KMS-11 (cell line): Measurements from ENCODE around the gene NEU4.

ENCODE experiments used
- H2AFZ ChIP-seq: fragments of 200-600 bp; sonication (generic); 2 replicates; pipeline ENCODE4 v1.6.1; 2016; ENCODE audit warnings: antibody characterized with exemption, mixed run types, low read depth
- H3K27ac ChIP-seq: fragments of 200-600 bp; sonication (generic); 2 replicates; pipeline ENCODE4 v1.6.1; 2016; ENCODE audit warnings: mild to moderate bottlenecking, mixed run types
- H3K27me3 ChIP-seq: fragments of 200-600 bp; sonication (generic); 2 replicates; pipeline ENCODE4 v1.6.1; 2017; ENCODE audit warnings: mild to moderate bottlenecking, low read depth, mixed run types, moderate library complexity; ENCODE audit not compliant: insufficient read depth
- H3K36me3 ChIP-seq: fragments of 200-600 bp; sonication (generic); 2 replicates; pipeline ENCODE4 v1.6.1; 2017; ENCODE audit warnings: mild to moderate bottlenecking, mixed run types; ENCODE audit not compliant: insufficient read depth
- H3K4me1 ChIP-seq: fragments of 200-600 bp; sonication (generic); 2 replicates; pipeline ENCODE4 v1.6.1; 2016; ENCODE audit warnings: mild to moderate bottlenecking, low read depth, mixed run types; ENCODE audit not compliant: poor library complexity, severe bottlenecking
- H3K4me2 ChIP-seq: fragments of 200-600 bp; sonication (generic); 2 replicates; pipeline ENCODE4 v1.7.0; 2016; ENCODE audit warnings: mild to moderate bottlenecking, mixed run types
- H3K4me3 ChIP-seq: fragments of 200-600 bp; sonication (generic); IDR thresholded peaks from 2 replicates; pipeline ENCODE4 v1.6.1; 2017; ENCODE audit warnings: low read depth, low read length, mixed read lengths; ENCODE audit not compliant: insufficient read depth
- H3K79me2 ChIP-seq: fragments of 200-600 bp; sonication (generic); 2 replicates; pipeline ENCODE4 v1.6.1; 2016; ENCODE audit warnings: low read depth, mixed run types; ENCODE audit not compliant: insufficient read depth
- H3K9ac ChIP-seq: fragments of 200-600 bp; sonication (generic); 2 replicates; pipeline ENCODE4 v1.6.1; 2016; ENCODE audit warnings: mild to moderate bottlenecking, mixed run types
- H4K20me1 ChIP-seq: fragments of 200-600 bp; sonication (generic); 2 replicates; pipeline ENCODE4 v1.6.1; 2016; ENCODE audit warnings: mild to moderate bottlenecking, mixed run types; ENCODE audit not compliant: insufficient read depth
- CTCF ChIP-seq: fragments of 200-600 bp; sonication (generic); conservative IDR thresholded peaks from 2 replicates; pipeline ENCODE4 v1.6.1; 2017; ENCODE audit warnings: low read depth, mild to moderate bottlenecking, antibody characterized with exemption, low read length, moderate library complexity, mixed read lengths

NEU4 gene

GRCh38 chr2:241770936-241771285 lies 38.1 kb upstream of the NEU4 start:
- no peaks in the 10 kb centered on the region for H4K20me1 ChIP-seq
- H3K27ac ChIP-seq, result no peak overlapping the region
- no peak overlapping the region for H3K4me2 ChIP-seq
- H3K9ac ChIP-seq, result no peak overlapping the region
- no peaks in the 10 kb centered on the region for H3K36me3 ChIP-seq
- H2AFZ ChIP-seq, result no peak overlapping the region
- H3K27me3 ChIP-seq, result no peaks in the 10 kb centered on the region
- H3K79me2 ChIP-seq, result no peaks in the 10 kb centered on the region
- H3K4me1 ChIP-seq, result peaks cover 4% of the 10 kb centered on the region
- H3K4me3 ChIP-seq, result no peak overlapping the region
- no peak for TF ChIP-seq CTCF

- Histone ChIP-seq H3K4me2 (no peak overlapping the region), H3K4me1 (peaks cover 4% of the 10 kb centered on the region), H3K27ac (no peak overlapping the region), H3K27me3 (no peaks in the 10 kb centered on the region), H3K36me3 (no peaks in the 10 kb centered on the region), H3K79me2 (no peaks in the 10 kb centered on the region), H2AFZ (no peak overlapping the region), H3K9ac (no peak overlapping the region), H3K4me3 (no peak overlapping the region), H4K20me1 (no peaks in the 10 kb centered on the region)
- TF ChIP-seq CTCF, result no peak
Measured at GRCh38 chr2:241771286-241772062, 37.5 kb upstream of the NEU4 start.

- Histone ChIP-seq H3K36me3 (no peaks in the 10 kb centered on the region), H3K9ac (no peak overlapping the region), H4K20me1 (no peaks in the 10 kb centered on the region), H3K4me2 (0 out of 2 replicates have a peak overlapping the region, but pooled peaks have one; percentile 13), H3K4me1 (peaks cover 4% of the 10 kb centered on the region), H3K27me3 (no peaks in the 10 kb centered on the region), H3K27ac (no peak overlapping the region), H3K4me3 (no peak overlapping the region), H2AFZ (no peak overlapping the region), H3K79me2 (no peaks in the 10 kb centered on the region)
- TF ChIP-seq CTCF, result no peak
Measured at GRCh38 chr2:241772063-241772499, 36.9 kb upstream of the NEU4 start.

- H3K27ac ChIP-seq, result no peak overlapping the region
- H4K20me1 ChIP-seq, result no peaks in the 10 kb centered on the region
- no peak overlapping the region for H3K9ac ChIP-seq
- no peaks in the 10 kb centered on the region for H3K36me3 ChIP-seq
- H3K27me3 ChIP-seq, result no peaks in the 10 kb centered on the region
- no peak overlapping the region for H3K4me2 ChIP-seq
- H3K4me1 ChIP-seq, result peaks cover 4% of the 10 kb centered on the region
- no peaks in the 10 kb centered on the region for H3K79me2 ChIP-seq
- H2AFZ ChIP-seq, result no peak overlapping the region
- no peak for TF ChIP-seq CTCF
- H3K4me3 ChIP-seq, result no peak overlapping the region
Measured at GRCh38 chr2:241773511-241774418, 35.2 kb upstream of the NEU4 start.
